Astrocyte (in vitro differentiated cells and primary cell): ENCODE results near the gene RNLS. TPM values are rescaled to one million over a fixed set of nuclear protein-coding genes. Genes with fewer than 3 reads are reported as not detected.

ENCODE experiments used
- DNase-seq: peaks from one replicate; pipeline ENCODE4 v3.0.0-alpha.2; 2010; ENCODE audit warnings: low read depth
- FAIRE-seq: peaks from 2 replicates; lab custom pipeline; 2011; peaks lifted over from hg19 to GRCh38; lab: Jason Lieb, UNC
- H2AFZ ChIP-seq: 2 replicates; pipeline ENCODE4 v1.6.0; 2012; ENCODE audit warnings: low read depth, low read length, inconsistent platforms
- H3K27ac ChIP-seq: 2 replicates; pipeline ENCODE4 v1.5.1; 2011; ENCODE audit warnings: low read depth, low read length, inconsistent platforms
- H3K27me3 ChIP-seq: 2 replicates; pipeline ENCODE4 v1.6.0; 2011; ENCODE audit warnings: low read length, inconsistent platforms; ENCODE audit not compliant: insufficient read depth
- H3K36me3 ChIP-seq: 2 replicates; pipeline ENCODE4 v1.5.1; 2011; ENCODE audit warnings: low read length, inconsistent platforms; ENCODE audit not compliant: insufficient read depth
- H3K4me1 ChIP-seq: 2 replicates; pipeline ENCODE4 v1.5.1; 2011; ENCODE audit warnings: low read length, inconsistent platforms; ENCODE audit not compliant: insufficient read depth
- H3K4me2 ChIP-seq: 2 replicates; pipeline ENCODE4 v1.6.0; 2012; ENCODE audit warnings: low read length, inconsistent platforms
- H3K4me3 ChIP-seq: 2 replicates; pipeline ENCODE4 v1.5.1; 2011; ENCODE audit warnings: low read depth, mild to moderate bottlenecking, low read length, inconsistent platforms; ENCODE audit not compliant: insufficient read depth
- H3K79me2 ChIP-seq: 2 replicates; pipeline ENCODE4 v1.6.0; 2012; ENCODE audit warnings: mild to moderate bottlenecking, low read length, inconsistent platforms; ENCODE audit not compliant: insufficient read depth
- H3K9ac ChIP-seq: 2 replicates; pipeline ENCODE4 v1.6.0; 2012; ENCODE audit warnings: mild to moderate bottlenecking, low read length, inconsistent platforms
- H3K9me3 ChIP-seq: 2 replicates; pipeline ENCODE4 v1.5.1; 2012; ENCODE audit warnings: low read depth, mild to moderate bottlenecking, low read length, inconsistent platforms; ENCODE audit not compliant: insufficient read depth
- H4K20me1 ChIP-seq: 2 replicates; pipeline ENCODE4 v1.6.0; 2012; ENCODE audit warnings: low read length, inconsistent platforms; ENCODE audit not compliant: insufficient read depth
- H3K27ac Mint-ChIP-seq: one replicate; pipeline ENCODE4 v1.8.0; 2021; ENCODE audit warnings: mild to moderate bottlenecking, mixed read lengths; ENCODE audit not compliant: unreplicated experiment
- H3K27me3 Mint-ChIP-seq: one replicate; pipeline ENCODE4 v1.8.0; 2021; ENCODE audit warnings: low read depth, mixed read lengths; ENCODE audit not compliant: unreplicated experiment
- H3K36me3 Mint-ChIP-seq: one replicate; pipeline ENCODE4 v1.8.0; 2021; ENCODE audit warnings: low read depth, mixed read lengths; ENCODE audit not compliant: unreplicated experiment
- H3K4me1 Mint-ChIP-seq: one replicate; pipeline ENCODE4 v1.8.0; 2021; ENCODE audit warnings: low read depth, mixed read lengths; ENCODE audit not compliant: unreplicated experiment
- H3K4me3 Mint-ChIP-seq: one replicate; pipeline ENCODE4 v1.8.0; 2021; ENCODE audit warnings: mild to moderate bottlenecking, moderate library complexity, mixed read lengths; ENCODE audit not compliant: unreplicated experiment
- H3K9me3 Mint-ChIP-seq: one replicate; pipeline ENCODE4 v1.8.0; 2021; ENCODE audit warnings: mild to moderate bottlenecking, mixed read lengths; ENCODE audit not compliant: unreplicated experiment
- EZH2 ChIP-seq: IDR thresholded peaks from 2 replicates; pipeline ENCODE4 v1.6.1; 2012; ENCODE audit warnings: mild to moderate bottlenecking, low read length, inconsistent platforms; ENCODE audit not compliant: insufficient read depth
- total RNA-seq: library from RNA; stranded (reverse); gene quantifications from 2 replicates; pipeline ENCODE4 v1.2.1, GENCODE V29; 2021
- TF ChIP-seq, protein P1 (sequence below): IDR thresholded peaks from 2 replicates; pipeline ENCODE4 v1.5.1; 2011; ENCODE audit warnings: low read depth, mild to moderate bottlenecking, inconsistent platforms, low read length, moderate library complexity; ENCODE audit not compliant: insufficient read depth

The RNLS gene
- total RNA-seq, 1 donor from 2014 or later: 6.9 TPM

DNA sequence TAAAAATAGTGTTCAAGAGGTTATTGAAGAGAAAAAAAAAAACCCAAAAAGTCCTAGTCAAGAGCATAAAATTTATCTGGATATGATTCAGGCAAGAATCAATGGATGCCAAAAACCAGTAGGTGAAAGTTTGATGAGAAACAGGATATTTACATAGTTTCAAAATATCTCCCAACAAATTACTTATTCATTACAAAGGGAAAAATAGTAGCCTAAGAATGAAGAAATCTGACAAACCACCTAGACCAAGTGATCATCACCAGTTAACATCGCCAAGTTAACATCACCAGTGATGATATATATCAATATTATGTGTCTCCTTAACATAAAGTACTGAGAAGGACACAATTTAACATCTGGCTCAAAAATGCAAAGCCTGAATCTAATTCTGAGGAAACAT, 85.2 kb downstream of the RNLS start:
- Histone ChIP-seq H2AFZ (no peak overlapping the region), H3K4me2 (no peak overlapping the region), H3K9me3 (no peaks in the 10 kb centered on the region), H4K20me1 (no peaks in the 10 kb centered on the region), H3K27ac (no peak overlapping the region), H3K79me2 (no peaks in the 10 kb centered on the region), H3K4me3 (no peak overlapping the region), H3K4me1 (peaks cover 6% of the 10 kb centered on the region), H3K27me3 (no peaks in the 10 kb centered on the region), H3K9ac (no peak overlapping the region), H3K36me3 (no peaks in the 10 kb centered on the region)
- no peak overlapping the region for H3K27ac Mint-ChIP-seq
- H3K4me3 Mint-ChIP-seq: no peak overlapping the region
- DNase-seq: no peak
- FAIRE-seq: peak; percentile 13
- peaks cover 10% of the 10 kb centered on the region for H3K4me1 Mint-ChIP-seq
- H3K27me3 Mint-ChIP-seq: peaks cover 2% of the 10 kb centered on the region
- TF ChIP-seq, protein P1, sequence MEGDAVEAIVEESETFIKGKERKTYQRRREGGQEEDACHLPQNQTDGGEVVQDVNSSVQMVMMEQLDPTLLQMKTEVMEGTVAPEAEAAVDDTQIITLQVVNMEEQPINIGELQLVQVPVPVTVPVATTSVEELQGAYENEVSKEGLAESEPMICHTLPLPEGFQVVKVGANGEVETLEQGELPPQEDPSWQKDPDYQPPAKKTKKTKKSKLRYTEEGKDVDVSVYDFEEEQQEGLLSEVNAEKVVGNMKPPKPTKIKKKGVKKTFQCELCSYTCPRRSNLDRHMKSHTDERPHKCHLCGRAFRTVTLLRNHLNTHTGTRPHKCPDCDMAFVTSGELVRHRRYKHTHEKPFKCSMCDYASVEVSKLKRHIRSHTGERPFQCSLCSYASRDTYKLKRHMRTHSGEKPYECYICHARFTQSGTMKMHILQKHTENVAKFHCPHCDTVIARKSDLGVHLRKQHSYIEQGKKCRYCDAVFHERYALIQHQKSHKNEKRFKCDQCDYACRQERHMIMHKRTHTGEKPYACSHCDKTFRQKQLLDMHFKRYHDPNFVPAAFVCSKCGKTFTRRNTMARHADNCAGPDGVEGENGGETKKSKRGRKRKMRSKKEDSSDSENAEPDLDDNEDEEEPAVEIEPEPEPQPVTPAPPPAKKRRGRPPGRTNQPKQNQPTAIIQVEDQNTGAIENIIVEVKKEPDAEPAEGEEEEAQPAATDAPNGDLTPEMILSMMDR: no peak
- TF ChIP-seq EZH2: no peak
- H3K36me3 Mint-ChIP-seq: no peaks in the 10 kb centered on the region
- H3K9me3 Mint-ChIP-seq: no peaks in the 10 kb centered on the region

DNA sequence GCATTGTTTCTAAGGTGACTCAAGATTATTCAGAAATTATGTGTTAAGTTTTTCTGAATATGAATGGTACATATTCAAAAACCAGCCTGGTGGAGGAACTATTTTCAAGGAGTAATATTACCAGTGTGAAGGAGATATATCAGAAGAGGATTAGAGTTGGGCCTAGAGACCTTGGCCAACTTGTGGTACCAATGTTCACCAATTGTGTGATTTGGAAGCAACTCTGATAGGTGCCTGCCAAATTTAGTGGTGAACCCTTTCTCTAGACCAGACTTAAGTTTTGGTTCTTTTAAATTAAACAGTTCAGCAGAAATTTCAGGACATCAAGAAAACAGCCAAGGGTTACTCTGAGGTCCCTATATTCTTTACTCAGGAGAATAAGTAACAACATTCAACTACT, 88.6 kb downstream of the RNLS start:
- H3K4me1 ChIP-seq: peaks cover under 1% of the 10 kb centered on the region
- Mint-ChIP-seq H3K9me3 (no peaks in the 10 kb centered on the region), H3K4me3 (no peak overlapping the region)

More for the DNA sequence above, 88.6 kb downstream of the RNLS start:
- TF ChIP-seq, protein P1: no peak
- no peak for TF ChIP-seq EZH2
- Histone ChIP-seq H3K9me3 (no peaks in the 10 kb centered on the region), H3K9ac (no peak overlapping the region), H4K20me1 (no peaks in the 10 kb centered on the region), H3K79me2 (no peaks in the 10 kb centered on the region), H3K36me3 (no peaks in the 10 kb centered on the region), H3K27me3 (no peaks in the 10 kb centered on the region), H3K27ac (no peak overlapping the region), H3K4me3 (no peak overlapping the region), H3K4me2 (no peak overlapping the region), H2AFZ (no peak overlapping the region)
- FAIRE-seq: no peak
- Mint-ChIP-seq H3K36me3 (no peaks in the 10 kb centered on the region), H3K27ac (no peak overlapping the region), H3K27me3 (peaks cover 2% of the 10 kb centered on the region), H3K4me1 (peaks cover 2% of the 10 kb centered on the region)
- no peak for DNase-seq
